ENCODE results near the gene DUSP1.

Gene DUSP1

GRCh38 chr5:172764861-172765765 is 5.9 kb downstream of the DUSP1 start:
- no peak for TF ChIP-seq GATA3 (IDR thresholded peaks at IDR 0.05; ENCODE audit: low read depth, low read length)
- peak; percentile 28; the same call in 1 of the 2 replicates for TF ChIP-seq GATA2 (IDR thresholded peaks at IDR 0.05; ENCODE audit: low read depth, low read length)

- no peak for TF ChIP-seq GATA2 (IDR thresholded peaks at IDR 0.05; ENCODE audit: low read depth, low read length)
- no peak for TF ChIP-seq GATA3 (IDR thresholded peaks at IDR 0.05; ENCODE audit: low read depth, low read length)
Measured at GRCh38 chr5:172763120-172763464, 7.9 kb downstream of the DUSP1 start.

- no peak for TF ChIP-seq GATA2 (IDR thresholded peaks at IDR 0.05; ENCODE audit: low read depth, low read length)
- no peak for TF ChIP-seq GATA3 (IDR thresholded peaks at IDR 0.05; ENCODE audit: low read depth, low read length)
Measured at GRCh38 chr5:172762214-172763119, 8.5 kb downstream of the DUSP1 start.

DNA sequence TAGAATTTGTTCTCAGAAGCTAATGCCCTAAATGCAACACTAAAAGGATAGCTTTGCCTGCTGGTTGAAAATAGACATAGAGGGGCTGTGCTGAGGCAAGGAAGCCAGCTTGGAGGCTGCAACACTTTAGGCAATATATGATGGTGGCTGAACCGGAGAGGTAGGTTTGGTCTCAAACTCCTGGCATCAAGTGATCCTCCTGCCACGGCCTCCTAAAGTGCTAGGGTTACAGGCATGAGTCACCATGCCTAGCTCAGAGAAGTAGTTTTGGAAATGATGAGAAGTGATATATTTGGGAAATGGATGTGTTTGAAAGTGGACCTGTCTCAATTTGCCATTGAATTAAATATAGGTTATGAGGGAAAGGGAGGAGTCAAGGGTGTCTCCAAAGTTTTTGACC is 10.0 kb downstream of the DUSP1 start:
- TF ChIP-seq GATA3 (IDR thresholded peaks at IDR 0.05; ENCODE audit: low read depth, low read length) (no peak), GATA2 (IDR thresholded peaks at IDR 0.05; ENCODE audit: low read depth, low read length) (no peak)

- TF ChIP-seq GATA2 (IDR thresholded peaks at IDR 0.05; ENCODE audit: low read depth, low read length) (no peak), GATA3 (IDR thresholded peaks at IDR 0.05; ENCODE audit: low read depth, low read length) (no peak)
Measured at GRCh38 chr5:172760136-172760535, 10.9 kb downstream of the DUSP1 start.

GRCh38 chr5:172758834-172759149 is 12.2 kb downstream of the DUSP1 start:
- no peak for TF ChIP-seq GATA3 (IDR thresholded peaks at IDR 0.05; ENCODE audit: low read depth, low read length)

GRCh38 chr5:172758077-172758833 is 12.7 kb downstream of the DUSP1 start:
- TF ChIP-seq GATA3 (IDR thresholded peaks at IDR 0.05; ENCODE audit: low read depth, low read length) = no peak
- no peak for TF ChIP-seq GATA2 (IDR thresholded peaks at IDR 0.05; ENCODE audit: low read depth, low read length)

- TF ChIP-seq GATA3 (IDR thresholded peaks at IDR 0.05; ENCODE audit: low read depth, low read length) (no peak), GATA2 (IDR thresholded peaks at IDR 0.05; ENCODE audit: low read depth, low read length) (no peak)
Measured at GRCh38 chr5:172757394-172758010, 13.5 kb downstream of the DUSP1 start.

DNA sequence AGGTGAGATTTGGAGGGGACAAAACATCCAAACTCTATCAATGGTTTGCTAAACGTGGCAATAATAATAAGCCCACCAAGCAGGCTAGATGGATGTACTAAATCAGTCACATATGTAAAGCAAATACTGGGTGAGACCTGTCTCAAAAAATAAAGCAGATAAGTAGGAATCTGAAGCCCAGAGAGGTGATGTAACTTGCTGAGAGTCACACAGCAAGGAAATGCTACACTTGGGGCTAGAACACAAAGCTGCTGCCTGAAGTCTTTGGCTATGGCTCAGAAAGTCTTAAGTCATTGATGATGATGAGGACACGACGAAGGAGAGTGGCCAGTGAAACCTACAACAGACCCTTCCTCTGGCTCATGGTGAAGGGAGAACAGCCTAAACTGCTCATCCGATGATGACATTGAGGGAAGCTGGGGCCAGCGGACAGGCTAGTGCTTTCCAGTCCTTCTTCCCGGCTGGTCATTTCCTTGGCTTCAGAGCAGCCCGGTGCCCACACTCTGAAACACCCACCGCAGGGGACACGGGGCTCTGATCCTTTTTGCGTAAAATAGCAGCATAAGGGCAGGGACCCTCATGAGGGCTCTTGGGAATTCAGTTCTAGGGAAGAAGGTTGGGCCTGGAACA is 14.1 kb downstream of the DUSP1 start:
- TF ChIP-seq GATA3 (IDR thresholded peaks at IDR 0.05; ENCODE audit: low read depth, low read length) (no peak), GATA2 (IDR thresholded peaks at IDR 0.05; ENCODE audit: low read depth, low read length) (no peak)

DNA sequence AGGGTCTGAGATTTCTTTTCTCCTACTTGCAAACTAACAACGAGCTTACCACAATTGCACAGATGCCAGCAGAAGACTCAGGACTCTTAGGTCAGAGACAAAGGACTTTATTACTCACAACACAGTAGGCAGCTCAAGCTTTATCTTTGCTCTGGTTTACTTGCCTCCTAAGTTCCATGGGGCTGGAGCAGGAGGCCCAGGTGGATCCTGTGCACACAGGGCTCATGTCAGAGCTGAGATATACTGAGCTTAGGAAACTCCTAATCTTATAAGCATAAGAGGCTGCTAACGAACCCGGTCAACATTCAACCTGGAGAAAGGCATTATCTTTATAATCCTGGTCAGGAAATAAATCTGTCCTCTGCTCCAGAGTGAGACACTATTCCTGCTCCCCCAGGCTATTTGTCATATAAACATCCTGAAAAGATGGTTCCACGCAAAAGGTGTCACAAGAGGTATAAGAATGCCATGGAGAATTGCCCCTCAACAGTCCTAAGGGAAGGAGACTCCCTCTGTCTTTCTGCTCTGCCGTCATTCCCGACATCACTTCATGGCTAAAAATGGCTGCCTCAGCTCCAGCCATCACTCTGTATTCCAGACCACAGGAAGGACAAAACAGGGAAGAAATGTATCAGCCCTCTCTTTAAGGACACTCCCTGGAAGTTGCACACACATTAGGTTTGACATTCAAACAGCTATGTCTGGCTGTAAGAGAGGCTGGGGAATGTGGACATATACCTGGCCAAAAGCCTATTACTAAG is 16.2 kb downstream of the DUSP1 start:
- TF ChIP-seq GATA2 (IDR thresholded peaks at IDR 0.05; ENCODE audit: low read depth, low read length) = no peak
- TF ChIP-seq GATA3 (IDR thresholded peaks at IDR 0.05; ENCODE audit: low read depth, low read length) = no peak

DNA sequence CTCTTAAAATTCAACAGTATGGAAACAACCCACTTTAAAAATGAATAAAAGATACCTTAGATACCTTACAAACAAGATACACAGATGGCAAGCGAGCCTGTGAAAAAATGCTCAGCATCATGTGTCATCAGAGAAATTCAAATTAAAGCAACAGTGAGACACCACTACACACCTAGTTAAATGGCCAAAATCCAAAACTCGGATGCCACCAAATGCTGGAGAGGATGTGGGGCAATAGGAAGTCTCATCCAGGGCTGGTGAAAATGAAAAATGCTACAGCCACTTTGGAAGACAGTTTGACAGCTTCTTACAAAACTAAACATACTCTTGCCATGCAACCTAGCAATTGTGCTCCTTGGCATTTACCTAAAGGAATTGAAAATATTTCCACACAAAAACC is 17.9 kb downstream of the DUSP1 start:
- no peak for TF ChIP-seq GATA2 (IDR thresholded peaks at IDR 0.05; ENCODE audit: low read depth, low read length)

DNA sequence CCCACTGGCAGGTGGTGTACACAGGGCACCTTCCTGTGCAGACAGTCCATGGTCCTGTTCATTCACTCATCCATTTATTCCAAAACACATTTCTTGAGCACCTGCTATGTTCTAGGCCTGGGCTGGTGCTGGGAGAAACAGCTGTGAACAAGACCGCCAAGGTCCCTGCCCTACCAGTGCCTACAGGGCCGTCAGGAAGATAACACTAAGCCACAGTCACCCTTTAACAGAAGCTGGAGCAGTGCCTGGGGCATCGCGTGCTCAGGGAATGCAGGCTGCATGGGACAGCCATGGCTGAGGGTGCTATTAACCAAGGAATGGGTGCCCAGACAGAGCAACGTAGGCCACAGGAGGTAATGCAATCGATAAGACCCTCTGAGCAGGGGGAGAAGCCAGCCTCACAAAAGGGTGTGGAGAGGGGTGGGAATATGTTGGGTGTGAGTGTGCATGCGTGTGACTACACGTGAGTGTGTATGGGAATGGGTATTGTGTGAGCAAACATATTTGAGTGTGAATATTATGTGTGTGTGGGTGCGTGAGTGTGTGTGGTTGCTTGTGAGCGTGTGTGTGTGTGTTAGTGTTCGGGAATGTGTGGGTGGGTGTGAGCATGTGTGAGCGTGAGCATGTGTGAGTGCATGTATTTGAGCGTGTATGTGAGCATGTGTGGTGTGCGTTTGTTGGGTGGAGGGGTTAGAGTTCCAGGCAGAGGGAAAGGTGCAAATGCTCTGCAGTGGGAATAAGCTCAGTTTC is 19.1 kb downstream of the DUSP1 start:
- TF ChIP-seq GATA3 (IDR thresholded peaks at IDR 0.05; ENCODE audit: low read depth, low read length) (no peak), GATA2 (IDR thresholded peaks at IDR 0.05; ENCODE audit: low read depth, low read length) (no peak)
